Naive thymus-derived CD8-positive, alpha-beta T cell (primary cell): ENCODE data around the gene ACSF2. TPM values are rescaled to one million over a fixed set of nuclear protein-coding genes. Genes with fewer than 3 reads are reported as not detected.
A peak's percentile ranks its signal among the peaks of the same experiment; 100 is the strongest.

ENCODE experiments used
- ATAC-seq, 2 donors: fragments of 150-1000 bp; cut with Tn5 transposase in 1 of 2; sonication (Bioruptor Pico), chemical (Tn5 transposase) in 1 of 2; 1 replicate in 1 of 2; 2 replicates in 1 of 2; pipeline ENCODE4 v1.10.0; 2021; ENCODE audit warnings: mild to moderate bottlenecking in 2 of 2, moderate library complexity in 2 of 2
- POLR2A ChIA-PET: fragments of 350-600 bp; sonication (Branson Sonifier 250); formaldehyde crosslinking; loops from one replicate; lab custom pipeline; 2021; ENCODE audit warnings: antibody characterized with exemption; lab: Charles Lee
- DNase-seq, 10 donors: peaks; one replicate each; pipeline versions ENCODE4 v3.0.0 to v3.0.0-alpha.2; 2020 to 2022
- H3K27ac Mint-ChIP-seq, 10 donors: one replicate each; pipeline ENCODE4 v1.8.0; 2020 to 2022; ENCODE audit warnings: mild to moderate bottlenecking in 10 of 10, mixed read lengths in 10 of 10, moderate library complexity in 4 of 10, inconsistent platforms in 1 of 10
- H3K27me3 Mint-ChIP-seq, 5 donors: one replicate each; pipeline ENCODE4 v1.8.0; 2021 to 2022; ENCODE audit warnings: mixed read lengths in 5 of 5
- H3K36me3 Mint-ChIP-seq, 3 donors: one replicate each; pipeline ENCODE4 v1.8.0; 2020 to 2022; ENCODE audit warnings: mixed read lengths in 3 of 3, mild to moderate bottlenecking in 2 of 3, inconsistent platforms in 1 of 3
- H3K4me1 Mint-ChIP-seq, 4 donors: one replicate each; pipeline ENCODE4 v1.8.0; 2021 to 2022; ENCODE audit warnings: mixed read lengths in 4 of 4
- H3K4me3 Mint-ChIP-seq, 10 donors: one replicate each; pipeline ENCODE4 v1.8.0; 2020 to 2022; ENCODE audit warnings: mild to moderate bottlenecking in 10 of 10, mixed read lengths in 10 of 10, moderate library complexity in 6 of 10, inconsistent platforms in 1 of 10
- H3K9me3 Mint-ChIP-seq, 9 donors: one replicate each; pipeline ENCODE4 v1.8.0; 2020 to 2022; ENCODE audit warnings: mixed read lengths in 9 of 9, mild to moderate bottlenecking in 3 of 9, inconsistent platforms in 1 of 9, moderate library complexity in 1 of 9
- polyA plus RNA-seq, 3 donors: library from polyadenylated mRNA; unstranded; fragments of 300-500 nt; fragmentation: Illumina TruSeq; gene quantifications; one replicate each; pipeline ENCODE4 v1.2.3, GENCODE V29; 2021
- total RNA-seq, 8 experiments: library from RNA in 2 of 8; stranded (reverse) in 2 of 8; gene quantifications; one replicate each; pipeline ENCODE4 v1.2.3 and lab custom pipeline; 2021 to 2026

Gene ACSF2
- total and polyA plus RNA-seq, 5 experiments from 2014 or later = 1.2 to 25.9 (median 2.3) TPM

- no peaks in the 10 kb centered on the region for H3K27me3 Mint-ChIP-seq
- H3K36me3 Mint-ChIP-seq = peaks cover 0 to 3% (median 0%) of the 10 kb centered on the region in 3 donors
- H3K9me3 Mint-ChIP-seq = no peaks in the 10 kb centered on the region
- ATAC-seq (no peak), DNase-seq (no peak)
- no peak overlapping the region for H3K4me3 Mint-ChIP-seq
- peaks cover 0 to 7% (median 2%) of the 10 kb centered on the region in 4 donors for H3K4me1 Mint-ChIP-seq
- H3K27ac Mint-ChIP-seq = peak overlapping the region in 1 of 10 donors; percentile 43
- POLR2A ChIA-PET = no interaction called here
These were observed 19.1 kb downstream of the ACSF2 start for GRCh38 chr17:50444841-50445715.

GRCh38 chr17:50445730-50446325 is 19.8 kb downstream of the ACSF2 start:
- peaks cover 0 to 3% (median 0%) of the 10 kb centered on the region in 3 donors for H3K36me3 Mint-ChIP-seq
- peaks cover 0 to 6% (median 2%) of the 10 kb centered on the region in 4 donors for H3K4me1 Mint-ChIP-seq
- H3K4me3 Mint-ChIP-seq = no peak overlapping the region
- no peak for DNase-seq
- POLR2A ChIA-PET = no interaction called here
- no peaks in the 10 kb centered on the region for H3K9me3 Mint-ChIP-seq
- H3K27ac Mint-ChIP-seq = no peak overlapping the region
- no peak for ATAC-seq
- no peaks in the 10 kb centered on the region for H3K27me3 Mint-ChIP-seq

GRCh38 chr17:50447870-50448595 is 22.0 kb downstream of the ACSF2 start:
- DNase-seq (no peak), ATAC-seq (no peak)
- no peak overlapping the region for H3K27ac Mint-ChIP-seq
- no peak overlapping the region for H3K4me3 Mint-ChIP-seq
- POLR2A ChIA-PET = no interaction called here
- peaks cover 0 to 14% (median 4%) of the 10 kb centered on the region in 4 donors for H3K4me1 Mint-ChIP-seq
- H3K36me3 Mint-ChIP-seq = peaks cover 0 to 3% (median 2%) of the 10 kb centered on the region in 3 donors
- no peaks in the 10 kb centered on the region for H3K27me3 Mint-ChIP-seq
- no peaks in the 10 kb centered on the region for H3K9me3 Mint-ChIP-seq

- Mint-ChIP-seq H3K27me3 (no peaks in the 10 kb centered on the region), H3K36me3 (peaks cover 0 to 4% (median 2%) of the 10 kb centered on the region in 3 donors), H3K4me1 (peaks cover 0 to 19% (median 4%) of the 10 kb centered on the region in 4 donors), H3K4me3 (no peak overlapping the region), H3K27ac (no peak overlapping the region), H3K9me3 (no peaks in the 10 kb centered on the region)
- DNase-seq (no peak), ATAC-seq (no peak)
- POLR2A ChIA-PET = no interaction called here
These were observed 22.6 kb downstream of the ACSF2 start for GRCh38 chr17:50448643-50449042.

GRCh38 chr17:50451943-50452629 is 26.1 kb downstream of the ACSF2 start:
- H3K4me1 Mint-ChIP-seq = peaks cover 0 to 19% (median 2%) of the 10 kb centered on the region in 4 donors
- no peak for DNase-seq
- H3K4me3 Mint-ChIP-seq = no peak overlapping the region
- H3K36me3 Mint-ChIP-seq = peaks cover 0 to 4% (median 2%) of the 10 kb centered on the region in 3 donors
- H3K27ac Mint-ChIP-seq = no peak overlapping the region
- POLR2A ChIA-PET = interaction anchor here (0.6 kb wide), 1 partner anchor 273 kb away, joined by 4 read pairs; no protein-coding TSS in a partner anchor
- H3K27me3 Mint-ChIP-seq = no peaks in the 10 kb centered on the region
- H3K9me3 Mint-ChIP-seq = no peaks in the 10 kb centered on the region
- no peak for ATAC-seq

GRCh38 chr17:50452630-50453300 is 26.7 kb downstream of the ACSF2 start:
- Mint-ChIP-seq H3K27me3 (no peaks in the 10 kb centered on the region), H3K9me3 (no peaks in the 10 kb centered on the region), H3K4me1 (peaks cover 0 to 19% (median 2%) of the 10 kb centered on the region in 4 donors), H3K36me3 (peaks cover 0 to 4% (median 2%) of the 10 kb centered on the region in 3 donors), H3K27ac (peak overlapping the region in 1 of 10 donors; percentile 12), H3K4me3 (no peak overlapping the region)
- DNase-seq (no peak), ATAC-seq (no peak)
- POLR2A ChIA-PET = interaction anchor here (0.6 kb wide), 1 partner anchor 273 kb away, joined by 4 read pairs; no protein-coding TSS in a partner anchor

GRCh38 chr17:50453901-50454300 is 27.9 kb downstream of the ACSF2 start:
- Mint-ChIP-seq H3K27me3 (no peaks in the 10 kb centered on the region), H3K4me1 (peaks cover 0 to 19% (median 2%) of the 10 kb centered on the region in 4 donors), H3K36me3 (peaks cover 0 to 4% (median 2%) of the 10 kb centered on the region in 3 donors), H3K4me3 (no peak overlapping the region), H3K27ac (no peak overlapping the region), H3K9me3 (no peaks in the 10 kb centered on the region)
- DNase-seq (no peak), ATAC-seq (no peak)
- POLR2A ChIA-PET = no interaction called here

GRCh38 chr17:50457621-50458020 is 31.6 kb downstream of the ACSF2 start:
- DNase-seq (no peak), ATAC-seq (no peak)
- Mint-ChIP-seq H3K4me3 (no peak overlapping the region), H3K4me1 (peaks cover 0 to 9% (median under 1%) of the 10 kb centered on the region in 4 donors), H3K27me3 (no peaks in the 10 kb centered on the region), H3K36me3 (peaks cover 0 to 2% (median 0%) of the 10 kb centered on the region in 3 donors), H3K9me3 (no peaks in the 10 kb centered on the region), H3K27ac (no peak overlapping the region)
- POLR2A ChIA-PET = no interaction called here

- POLR2A ChIA-PET = no interaction called here
- DNase-seq (no peak), ATAC-seq (no peak)
- Mint-ChIP-seq H3K9me3 (no peaks in the 10 kb centered on the region), H3K27ac (peak overlapping the region in 1 of 10 donors; percentile 64), H3K4me1 (peaks cover 0 to 4% (median under 1%) of the 10 kb centered on the region in 4 donors), H3K36me3 (peaks cover 0 to 2% (median 0%) of the 10 kb centered on the region in 3 donors), H3K4me3 (no peak overlapping the region), H3K27me3 (no peaks in the 10 kb centered on the region)
These were observed 32.3 kb downstream of the ACSF2 start for GRCh38 chr17:50458270-50458669.

GRCh38 chr17:50458701-50459676 is 33.0 kb downstream of the ACSF2 start:
- Mint-ChIP-seq H3K36me3 (no peaks in the 10 kb centered on the region), H3K4me3 (no peak overlapping the region), H3K4me1 (peaks cover 0 to 2% (median 0%) of the 10 kb centered on the region in 4 donors), H3K27me3 (no peaks in the 10 kb centered on the region), H3K9me3 (no peaks in the 10 kb centered on the region), H3K27ac (no peak overlapping the region)
- POLR2A ChIA-PET = no interaction called here
- no peak for ATAC-seq
- DNase-seq = no peak

- no peak for DNase-seq
- POLR2A ChIA-PET = no interaction called here
- Mint-ChIP-seq H3K4me3 (no peak overlapping the region), H3K27me3 (no peaks in the 10 kb centered on the region), H3K9me3 (no peaks in the 10 kb centered on the region), H3K36me3 (no peaks in the 10 kb centered on the region), H3K4me1 (peaks cover 0 to 2% (median 0%) of the 10 kb centered on the region in 4 donors), H3K27ac (no peak overlapping the region)
- ATAC-seq = no peak
These were observed 33.7 kb downstream of the ACSF2 start for GRCh38 chr17:50459756-50460155.
